Liver (tissue), 9 donors: ENCODE results near the gene RAPGEF4. TPM values are rescaled to one million over a fixed set of nuclear protein-coding genes. Genes with fewer than 3 reads are reported as not detected.

Source experiments
- DNase-seq: peaks from one replicate; pipeline ENCODE4 v3.0.0-alpha.2; 2017; ENCODE audit warnings: low spot score
- H3K27ac ChIP-seq, 2 donors: one replicate each; pipeline ENCODE4 v1.7.0; 2013; ENCODE audit warnings: inconsistent platforms in 2 of 2, low read length in 2 of 2, control low read depth in 1 of 2, low read depth in 1 of 2, mild to moderate bottlenecking in 1 of 2
- H3K27me3 ChIP-seq, 4 donors: one replicate each; pipeline versions ENCODE4 v1.6.1 to v1.7.0; 2013; ENCODE audit warnings: low read length in 3 of 4, inconsistent platforms in 1 of 4, mild to moderate bottlenecking in 1 of 4, moderate library complexity in 1 of 4; ENCODE audit not compliant: control insufficient read depth in 4 of 4, insufficient read depth in 4 of 4
- H3K36me3 ChIP-seq, 4 donors: one replicate each; pipeline versions ENCODE4 v1.6.1 to v1.7.0; 2013; ENCODE audit warnings: low read length in 3 of 4, mild to moderate bottlenecking in 3 of 4, low read depth in 1 of 4, moderate library complexity in 1 of 4; ENCODE audit not compliant: control insufficient read depth in 4 of 4, insufficient read depth in 3 of 4
- H3K4me1 ChIP-seq, 4 donors: one replicate each; pipeline versions ENCODE4 v1.6.1 to v1.7.0; 2013; ENCODE audit warnings: low read length in 3 of 4, mild to moderate bottlenecking in 3 of 4, moderate library complexity in 1 of 4; ENCODE audit not compliant: control insufficient read depth in 4 of 4, insufficient read depth in 4 of 4
- H3K4me3 ChIP-seq, 3 donors: one replicate each; pipeline versions ENCODE4 v1.6.1 to v1.7.0; 2013; ENCODE audit warnings: low read length in 3 of 3, control low read depth in 1 of 3, low read depth in 1 of 3, mild to moderate bottlenecking in 1 of 3
- H3K9ac ChIP-seq, 2 donors: one replicate each; pipeline ENCODE4 v1.7.0; 2013; ENCODE audit warnings: low read length in 2 of 2, mild to moderate bottlenecking in 2 of 2, moderate library complexity in 2 of 2, control low read depth in 1 of 2, low read depth in 1 of 2
- H3K9me3 ChIP-seq, 4 donors: one replicate each; pipeline versions ENCODE4 v1.6.1 to v1.7.0; 2013; ENCODE audit warnings: low read length in 3 of 4; ENCODE audit not compliant: control insufficient read depth in 4 of 4
- EGR1 ChIP-seq, 2 donors: IDR thresholded peaks; 2 replicates each; pipeline ENCODE4 v1.6.1; 2016 to 2018; ENCODE audit warnings: antibody characterized with exemption in 2 of 2, low read depth in 2 of 2
- FOXA1 ChIP-seq: IDR thresholded peaks from 2 replicates; pipeline ENCODE4 v1.6.1; 2016; ENCODE audit warnings: antibody characterized with exemption
- FOXA2 ChIP-seq: IDR thresholded peaks from 2 replicates; pipeline ENCODE4 v1.6.1; 2016; ENCODE audit warnings: antibody characterized with exemption
- GABPA ChIP-seq, 2 donors: IDR thresholded peaks in 1 of 2; conservative IDR thresholded peaks in 1 of 2; 2 replicates each; pipeline ENCODE4 v1.6.1; 2016; ENCODE audit warnings: antibody characterized with exemption in 2 of 2, mild to moderate bottlenecking in 1 of 2, moderate library complexity in 1 of 2
- HNF4A ChIP-seq, 2 donors: conservative IDR thresholded peaks; 2 replicates each; pipeline ENCODE4 v1.6.1; 2016; ENCODE audit warnings: antibody characterized with exemption in 2 of 2, mild to moderate bottlenecking in 2 of 2
- HNF4G ChIP-seq: IDR thresholded peaks from 2 replicates; pipeline ENCODE4 v1.6.1; 2016; ENCODE audit warnings: antibody characterized with exemption
- JUND ChIP-seq, 2 donors: IDR thresholded peaks; 2 replicates each; pipeline ENCODE4 v1.6.1; 2016; ENCODE audit warnings: antibody characterized with exemption in 2 of 2
- MAX ChIP-seq: IDR thresholded peaks from 2 replicates; pipeline ENCODE4 v1.6.1; 2016; ENCODE audit warnings: antibody characterized with exemption
- NR2F2 ChIP-seq: IDR thresholded peaks from 2 replicates; pipeline ENCODE4 v1.6.1; 2016; ENCODE audit warnings: antibody characterized with exemption
- RAD21 ChIP-seq, 2 donors: IDR thresholded peaks; 2 replicates each; pipeline ENCODE4 v1.6.1; 2016; ENCODE audit warnings: antibody characterized with exemption in 2 of 2, mild to moderate bottlenecking in 2 of 2
- RXRA ChIP-seq, 2 donors: IDR thresholded peaks; 2 replicates each; pipeline ENCODE4 v1.6.1; 2017 to 2018; ENCODE audit warnings: antibody characterized with exemption in 2 of 2, mild to moderate bottlenecking in 1 of 2
- SP1 ChIP-seq: IDR thresholded peaks from 2 replicates; pipeline ENCODE4 v1.6.1; 2018; ENCODE audit warnings: antibody characterized with exemption, mild to moderate bottlenecking
- TAF1 ChIP-seq: conservative IDR thresholded peaks from 2 replicates; pipeline ENCODE4 v1.6.1; 2016; ENCODE audit warnings: antibody characterized with exemption, mild to moderate bottlenecking
- YY1 ChIP-seq: IDR thresholded peaks from 2 replicates; pipeline ENCODE4 v1.6.1; 2016; ENCODE audit warnings: antibody characterized with exemption, mild to moderate bottlenecking
- ZBTB33 ChIP-seq: IDR thresholded peaks from 2 replicates; pipeline ENCODE4 v1.6.1; 2016; ENCODE audit warnings: antibody characterized with exemption
- WGBS: extraction: QIAGEN DNeasy Blood & Tissue Kit; methylation state at CpG from one replicate; pipeline ENCODE4 v1.1.7; 2013; 5-methylcytosine and 5-hydroxymethylcytosine counted together
- polyA plus RNA-seq, 2 donors: library from polyadenylated mRNA; stranded (reverse) in 1 of 2; unstranded in 1 of 2; fragments of 200-250 nt in 1 of 2; fragments of >200 nt in 1 of 2; fragmentation: Nextera tagmentation in 1 of 2; extraction: Ambion mirVana in 1 of 2; gene quantifications; one replicate each; pipeline versions ENCODE4 v1.2.1 to v1.2.3, GENCODE V29; 2013 to 2015
- total RNA-seq, 2 donors: library from RNA; depleted of rRNA; stranded (reverse); fragments of >200 nt; gene quantifications; one replicate each; pipeline ENCODE4 v1.2.3, GENCODE V29; 2014
- TF ChIP-seq, protein P1 (sequence below): IDR thresholded peaks from 2 replicates; pipeline ENCODE4 v1.6.1; 2016; ENCODE audit warnings: antibody characterized with exemption
- TF ChIP-seq, protein P2 (sequence below): fragments of 150-350 bp; IDR thresholded peaks from 2 replicates; pipeline ENCODE4 v1.5.1; 2017; ENCODE audit warnings: improper control_type of control experiment, low read depth, low read length; ENCODE audit not compliant: missing input control
- TF ChIP-seq, protein P3 (sequence below): IDR thresholded peaks from 2 replicates; pipeline ENCODE4 v1.6.1; 2016; ENCODE audit warnings: antibody characterized with exemption, mild to moderate bottlenecking
- donor health status: healthy.
- donor health status: healthy.
- donor health status: healthy.
- donor health status: healthy.
- donor health status: healthy.

RAPGEF4 gene
- total and polyA plus RNA-seq, 4 donors = 1.5 to 18.2 (median 8.3) TPM

- DNase-seq = no peak
- no peaks in the 10 kb centered on the region for H3K36me3 ChIP-seq
- no peak overlapping the region for H3K9ac ChIP-seq
- TF ChIP-seq NR2F2 = no peak
- H3K27me3 ChIP-seq = no peaks in the 10 kb centered on the region
- no peak overlapping the region for H3K4me3 ChIP-seq
- 89% methylated on average over 3 of the region's 3 CpGs for WGBS
- H3K27ac ChIP-seq = no peak overlapping the region
- H3K4me1 ChIP-seq = peaks cover 7 to 17% (median 12%) of the 10 kb centered on the region in 4 donors
- no peaks in the 10 kb centered on the region for H3K9me3 ChIP-seq
Observed at GRCh38 chr2:172947461-172948153, 212.0 kb downstream of the RAPGEF4 start.

- TF ChIP-seq RXRA (IDR thresholded peaks at IDR 0.05) = peak; percentile 23 to 76
- TF ChIP-seq EGR1 (IDR thresholded peaks at IDR 0.05; ENCODE audit: low read depth in 2 of 2) = no peak
- peak; percentile 8 to 13 for TF ChIP-seq RAD21 (IDR thresholded peaks at IDR 0.05)
- peak; percentile 80 for TF ChIP-seq ZBTB33
- TF ChIP-seq, protein P1, sequence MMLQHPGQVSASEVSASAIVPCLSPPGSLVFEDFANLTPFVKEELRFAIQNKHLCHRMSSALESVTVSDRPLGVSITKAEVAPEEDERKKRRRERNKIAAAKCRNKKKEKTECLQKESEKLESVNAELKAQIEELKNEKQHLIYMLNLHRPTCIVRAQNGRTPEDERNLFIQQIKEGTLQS = peak; percentile 11
- TF ChIP-seq GABPA (IDR thresholded peaks at IDR 0.05 in 1 of 2, conservative IDR thresholded peaks at IDR 0.05 in 1 of 2) = no peak
- TF ChIP-seq, protein P2, sequence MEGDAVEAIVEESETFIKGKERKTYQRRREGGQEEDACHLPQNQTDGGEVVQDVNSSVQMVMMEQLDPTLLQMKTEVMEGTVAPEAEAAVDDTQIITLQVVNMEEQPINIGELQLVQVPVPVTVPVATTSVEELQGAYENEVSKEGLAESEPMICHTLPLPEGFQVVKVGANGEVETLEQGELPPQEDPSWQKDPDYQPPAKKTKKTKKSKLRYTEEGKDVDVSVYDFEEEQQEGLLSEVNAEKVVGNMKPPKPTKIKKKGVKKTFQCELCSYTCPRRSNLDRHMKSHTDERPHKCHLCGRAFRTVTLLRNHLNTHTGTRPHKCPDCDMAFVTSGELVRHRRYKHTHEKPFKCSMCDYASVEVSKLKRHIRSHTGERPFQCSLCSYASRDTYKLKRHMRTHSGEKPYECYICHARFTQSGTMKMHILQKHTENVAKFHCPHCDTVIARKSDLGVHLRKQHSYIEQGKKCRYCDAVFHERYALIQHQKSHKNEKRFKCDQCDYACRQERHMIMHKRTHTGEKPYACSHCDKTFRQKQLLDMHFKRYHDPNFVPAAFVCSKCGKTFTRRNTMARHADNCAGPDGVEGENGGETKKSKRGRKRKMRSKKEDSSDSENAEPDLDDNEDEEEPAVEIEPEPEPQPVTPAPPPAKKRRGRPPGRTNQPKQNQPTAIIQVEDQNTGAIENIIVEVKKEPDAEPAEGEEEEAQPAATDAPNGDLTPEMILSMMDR = no peak
- TF ChIP-seq NR2F2 = no peak
- TF ChIP-seq JUND (IDR thresholded peaks at IDR 0.05) = peak in 1 of 2 donors; percentile 76
- peak; percentile 56 for TF ChIP-seq YY1
- no peak for TF ChIP-seq TAF1
- TF ChIP-seq, protein P3, sequence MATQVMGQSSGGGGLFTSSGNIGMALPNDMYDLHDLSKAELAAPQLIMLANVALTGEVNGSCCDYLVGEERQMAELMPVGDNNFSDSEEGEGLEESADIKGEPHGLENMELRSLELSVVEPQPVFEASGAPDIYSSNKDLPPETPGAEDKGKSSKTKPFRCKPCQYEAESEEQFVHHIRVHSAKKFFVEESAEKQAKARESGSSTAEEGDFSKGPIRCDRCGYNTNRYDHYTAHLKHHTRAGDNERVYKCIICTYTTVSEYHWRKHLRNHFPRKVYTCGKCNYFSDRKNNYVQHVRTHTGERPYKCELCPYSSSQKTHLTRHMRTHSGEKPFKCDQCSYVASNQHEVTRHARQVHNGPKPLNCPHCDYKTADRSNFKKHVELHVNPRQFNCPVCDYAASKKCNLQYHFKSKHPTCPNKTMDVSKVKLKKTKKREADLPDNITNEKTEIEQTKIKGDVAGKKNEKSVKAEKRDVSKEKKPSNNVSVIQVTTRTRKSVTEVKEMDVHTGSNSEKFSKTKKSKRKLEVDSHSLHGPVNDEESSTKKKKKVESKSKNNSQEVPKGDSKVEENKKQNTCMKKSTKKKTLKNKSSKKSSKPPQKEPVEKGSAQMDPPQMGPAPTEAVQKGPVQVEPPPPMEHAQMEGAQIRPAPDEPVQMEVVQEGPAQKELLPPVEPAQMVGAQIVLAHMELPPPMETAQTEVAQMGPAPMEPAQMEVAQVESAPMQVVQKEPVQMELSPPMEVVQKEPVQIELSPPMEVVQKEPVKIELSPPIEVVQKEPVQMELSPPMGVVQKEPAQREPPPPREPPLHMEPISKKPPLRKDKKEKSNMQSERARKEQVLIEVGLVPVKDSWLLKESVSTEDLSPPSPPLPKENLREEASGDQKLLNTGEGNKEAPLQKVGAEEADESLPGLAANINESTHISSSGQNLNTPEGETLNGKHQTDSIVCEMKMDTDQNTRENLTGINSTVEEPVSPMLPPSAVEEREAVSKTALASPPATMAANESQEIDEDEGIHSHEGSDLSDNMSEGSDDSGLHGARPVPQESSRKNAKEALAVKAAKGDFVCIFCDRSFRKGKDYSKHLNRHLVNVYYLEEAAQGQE = peak; percentile 72
- TF ChIP-seq FOXA2 = no peak
- peak; percentile 39 for TF ChIP-seq HNF4G
- peak; percentile 79 to 89 for TF ChIP-seq HNF4A (conservative IDR thresholded peaks at IDR 0.05)
- peak; percentile 48 for TF ChIP-seq MAX
- TF ChIP-seq SP1 = peak; percentile 61
- TF ChIP-seq FOXA1 = no peak
- H3K27ac ChIP-seq = peak overlapping the region; percentile 84 to 89
Observed at GRCh38 chr2:172949522-172949921, 213.9 kb downstream of the RAPGEF4 start.

More at GRCh38 chr2:172949522-172949921, 213.9 kb downstream of the RAPGEF4 start:
- Histone ChIP-seq H3K36me3 (no peaks in the 10 kb centered on the region), H3K9ac (peak overlapping the region in 1 of 2 donors; percentile 9), H3K4me3 (no peak overlapping the region), H3K4me1 (peaks cover 2 to 17% (median 12%) of the 10 kb centered on the region in 4 donors), H3K9me3 (no peaks in the 10 kb centered on the region), H3K27me3 (no peaks in the 10 kb centered on the region)
- no peak for DNase-seq
